HepG2 (cell line): ENCODE results near the gene CCDC93. TPM values are rescaled to one million over a fixed set of nuclear protein-coding genes. Genes with fewer than 3 reads are reported as not detected.
A peak's percentile ranks its signal among the peaks of the same experiment; 100 is the strongest.

Experiments used
- ARID3A ChIP-seq: IDR thresholded peaks from 2 replicates; pipeline ENCODE4 v1.6.1; 2012; ENCODE audit warnings: low read depth, low read length, improper control_type of control experiment
- ESRRA ChIP-seq: sonication (generic); formaldehyde crosslinking; IDR thresholded peaks from 2 replicates; pipeline ENCODE4 v1.5.1; 2020; ENCODE audit warnings: mild to moderate bottlenecking, low read depth, missing genetic modification reagents
- GABPA ChIP-seq, 2 experiments: IDR thresholded peaks; 2 replicates each; pipeline ENCODE4 v1.6.1; 2011 to 2016; ENCODE audit warnings: low read depth in 2 of 2, low read length in 1 of 2, missing biosample characterization in 1 of 2, missing genetic modification characterization in 1 of 2
- HNF4A ChIP-seq: sonication (generic); formaldehyde crosslinking; IDR thresholded peaks from 2 replicates; pipeline ENCODE4 v1.4.0; 2020; ENCODE audit warnings: missing genetic modification reagents
- MTA1 ChIP-seq: sonication (generic); formaldehyde crosslinking; IDR thresholded peaks from 2 replicates; pipeline ENCODE4 v1.4.0; 2020; ENCODE audit warnings: missing genetic modification reagents, mild to moderate bottlenecking, borderline replicate concordance
- NR2F2 ChIP-seq: IDR thresholded peaks from 2 replicates; pipeline ENCODE4 v1.6.1; 2012; ENCODE audit warnings: low read depth, inconsistent platforms, borderline replicate concordance
- REPIN1 ChIP-seq: sonication (generic); formaldehyde crosslinking; IDR thresholded peaks from 2 replicates; pipeline ENCODE4 v1.8.0; 2022; ENCODE audit warnings: missing genetic modification reagents, low read depth, mild to moderate bottlenecking, borderline replicate concordance
- REST ChIP-seq, 2 experiments: IDR thresholded peaks; 2 replicates each; pipeline ENCODE4 v1.6.1; 2011 to 2012; ENCODE audit warnings: low read length in 2 of 2, borderline replicate concordance in 1 of 2, low read depth in 1 of 2, mild to moderate bottlenecking in 1 of 2, moderate library complexity in 1 of 2
- SOX5 ChIP-seq: IDR thresholded peaks from 2 replicates; pipeline ENCODE4 v1.6.1; 2016; ENCODE audit warnings: borderline replicate concordance
- TARDBP ChIP-seq: sonication (generic); formaldehyde crosslinking; IDR thresholded peaks from 2 replicates; pipeline ENCODE4 v1.8.0; 2022; ENCODE audit warnings: mild to moderate bottlenecking, missing genetic modification reagents
- TEAD3 ChIP-seq: optimal IDR thresholded peaks from 2 replicates; pipeline ENCODE3; 2016; ENCODE audit warnings: borderline replicate concordance
- THAP8 ChIP-seq: sonication (generic); formaldehyde crosslinking; IDR thresholded peaks from 2 replicates; pipeline ENCODE4 v1.5.1; 2020; ENCODE audit warnings: missing genetic modification reagents, mild to moderate bottlenecking, borderline replicate concordance
- ZMYM4 ChIP-seq: sonication (generic); formaldehyde crosslinking; IDR thresholded peaks from 2 replicates; pipeline ENCODE4 v1.8.1; 2023; ENCODE audit warnings: mild to moderate bottlenecking, missing genetic modification reagents
- ZNF124 ChIP-seq: sonication (generic); formaldehyde crosslinking; IDR thresholded peaks from 2 replicates; pipeline ENCODE4 v1.4.0; 2020; ENCODE audit warnings: missing genetic modification reagents
- ZNF441 ChIP-seq: sonication (generic); formaldehyde crosslinking; IDR thresholded peaks from 2 replicates; pipeline ENCODE4 v1.7.0; 2021; ENCODE audit warnings: missing genetic modification reagents, borderline replicate concordance
- ZNF501 ChIP-seq: sonication (generic); formaldehyde crosslinking; IDR thresholded peaks from 2 replicates; pipeline ENCODE4 v1.5.1; 2020; ENCODE audit warnings: mild to moderate bottlenecking, moderate library complexity, missing genetic modification reagents
- polyA plus RNA-seq, 8 experiments: library from polyadenylated mRNA; depleted of rRNA in 3 of 8; stranded (reverse) in 7 of 8; unstranded in 1 of 8; fragments of >200 nt; fragmentation: Illumina TruSeq in 4 of 8; extraction: Trizol in 4 of 8; gene quantifications; 2 replicates each; pipeline versions ENCODE4 v1.2.1 to v1.2.3, GENCODE V29; 2011 to 2016; ENCODE audit warnings: low read depth in 4 of 8, missing spikeins in 1 of 8, mixed read lengths in 1 of 8; ENCODE audit not compliant: insufficient read depth in 1 of 8
- total RNA-seq, 5 experiments: library from RNA; depleted of rRNA; stranded (reverse); fragments of >200 nt; fragmentation: Illumina TruSeq; extraction: Trizol; gene quantifications; 2 replicates each; pipeline ENCODE4 v1.2.3, GENCODE V29; 2016; ENCODE audit warnings: low read depth in 1 of 5

Gene CCDC93
- total and polyA plus RNA-seq, 2 of the 13 experiments (the other 11 are each of a cell fraction or from before 2014, with no cell fraction given): 37.2 to 53.2 TPM

GRCh38 chr2:117917223-117917917, 96.5 kb downstream of the CCDC93 start (continued):
- TF ChIP-seq ESRRA (CRISPR knock-in tag): peak; percentile 64
- TF ChIP-seq GABPA (IDR thresholded peaks at IDR 0.05; ENCODE audit: low read depth, low read length): no peak
- TF ChIP-seq GABPA (CRISPR knock-in tag; IDR thresholded peaks at IDR 0.05; ENCODE audit: low read depth): peak; percentile 75
- peak; percentile 18; the same call in 1 of the 2 replicates for TF ChIP-seq SOX5 (CRISPR knock-in tag)
- peak; percentile 85 for TF ChIP-seq ZMYM4 (CRISPR knock-in tag)
- TF ChIP-seq NR2F2: 0 out of 2 replicates have a peak, but pooled peaks have one; percentile 22
- peak; percentile 62 for TF ChIP-seq TEAD3
- TF ChIP-seq ARID3A: no peak; the same call in 1 of the 2 replicates
- TF ChIP-seq HNF4A (CRISPR knock-in tag): peak; percentile 91
- TF ChIP-seq ZNF501 (CRISPR knock-in tag): peak; percentile 38; the same call in 1 of the 2 replicates
- TF ChIP-seq REST (IDR thresholded peaks at IDR 0.05; ENCODE audit: borderline replicate concordance in 1 of 2, low read depth in 1 of 2, low read length in 2 of 2): no peak
- no peak for TF ChIP-seq THAP8
- TF ChIP-seq MTA1 (CRISPR knock-in tag): 0 out of 2 replicates have a peak, but pooled peaks have one; percentile 39
- TF ChIP-seq REPIN1 (CRISPR knock-in tag): peak; percentile 78; the same call in 1 of the 2 replicates
- no peak for TF ChIP-seq ZNF441
- TF ChIP-seq ZNF124 (CRISPR knock-in tag): 0 out of 2 replicates have a peak, but pooled peaks have one; percentile 26
- 0 out of 2 replicates have a peak, but pooled peaks have one; percentile 40 for TF ChIP-seq TARDBP (CRISPR knock-in tag)
